ENCODE results near the gene PTX4.

The PTX4 gene

DNA sequence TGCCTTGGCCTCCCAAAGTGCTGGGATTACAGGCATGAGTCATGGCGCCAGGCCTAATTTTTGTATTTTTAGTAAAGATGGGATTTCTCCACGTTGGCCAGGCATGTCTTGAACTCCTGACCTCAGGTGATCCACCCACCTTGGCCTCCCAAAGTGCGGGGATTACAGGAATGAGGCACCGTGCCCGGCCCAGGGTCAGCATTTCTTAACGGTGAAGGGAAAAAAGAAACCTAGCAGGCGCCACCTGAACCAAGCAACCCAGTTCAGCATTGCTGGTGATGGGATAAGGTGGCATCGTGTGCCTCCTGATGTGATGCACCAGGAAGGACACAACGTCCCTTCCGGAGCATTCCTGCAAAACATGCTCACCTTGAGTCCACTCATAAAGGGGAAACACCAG lies 11.7 kb downstream of the PTX4 start:
- no peak for TF ChIP-seq POLR2AphosphoS5 (IDR thresholded peaks at IDR 0.05; ENCODE audit: low read depth, low read length)
- no peak for TF ChIP-seq TAF1 (IDR thresholded peaks at IDR 0.05; ENCODE audit: borderline replicate concordance, insufficient read depth, low read length)
- TF ChIP-seq, protein P1, sequence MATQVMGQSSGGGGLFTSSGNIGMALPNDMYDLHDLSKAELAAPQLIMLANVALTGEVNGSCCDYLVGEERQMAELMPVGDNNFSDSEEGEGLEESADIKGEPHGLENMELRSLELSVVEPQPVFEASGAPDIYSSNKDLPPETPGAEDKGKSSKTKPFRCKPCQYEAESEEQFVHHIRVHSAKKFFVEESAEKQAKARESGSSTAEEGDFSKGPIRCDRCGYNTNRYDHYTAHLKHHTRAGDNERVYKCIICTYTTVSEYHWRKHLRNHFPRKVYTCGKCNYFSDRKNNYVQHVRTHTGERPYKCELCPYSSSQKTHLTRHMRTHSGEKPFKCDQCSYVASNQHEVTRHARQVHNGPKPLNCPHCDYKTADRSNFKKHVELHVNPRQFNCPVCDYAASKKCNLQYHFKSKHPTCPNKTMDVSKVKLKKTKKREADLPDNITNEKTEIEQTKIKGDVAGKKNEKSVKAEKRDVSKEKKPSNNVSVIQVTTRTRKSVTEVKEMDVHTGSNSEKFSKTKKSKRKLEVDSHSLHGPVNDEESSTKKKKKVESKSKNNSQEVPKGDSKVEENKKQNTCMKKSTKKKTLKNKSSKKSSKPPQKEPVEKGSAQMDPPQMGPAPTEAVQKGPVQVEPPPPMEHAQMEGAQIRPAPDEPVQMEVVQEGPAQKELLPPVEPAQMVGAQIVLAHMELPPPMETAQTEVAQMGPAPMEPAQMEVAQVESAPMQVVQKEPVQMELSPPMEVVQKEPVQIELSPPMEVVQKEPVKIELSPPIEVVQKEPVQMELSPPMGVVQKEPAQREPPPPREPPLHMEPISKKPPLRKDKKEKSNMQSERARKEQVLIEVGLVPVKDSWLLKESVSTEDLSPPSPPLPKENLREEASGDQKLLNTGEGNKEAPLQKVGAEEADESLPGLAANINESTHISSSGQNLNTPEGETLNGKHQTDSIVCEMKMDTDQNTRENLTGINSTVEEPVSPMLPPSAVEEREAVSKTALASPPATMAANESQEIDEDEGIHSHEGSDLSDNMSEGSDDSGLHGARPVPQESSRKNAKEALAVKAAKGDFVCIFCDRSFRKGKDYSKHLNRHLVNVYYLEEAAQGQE (IDR thresholded peaks at IDR 0.05; ENCODE audit: insufficient read depth in 1 of 2, low read depth in 2 of 2, low read length in 2 of 2) = no peak
- no peak for TF ChIP-seq FOXP2 (optimal IDR thresholded peaks at IDR 0.05; ENCODE audit: borderline replicate concordance, extremely low read depth, extremely low read length, insufficient read depth)
- TF ChIP-seq SIN3A (IDR thresholded peaks at IDR 0.05; ENCODE audit: borderline replicate concordance, insufficient read depth, low read length) = no peak

DNA sequence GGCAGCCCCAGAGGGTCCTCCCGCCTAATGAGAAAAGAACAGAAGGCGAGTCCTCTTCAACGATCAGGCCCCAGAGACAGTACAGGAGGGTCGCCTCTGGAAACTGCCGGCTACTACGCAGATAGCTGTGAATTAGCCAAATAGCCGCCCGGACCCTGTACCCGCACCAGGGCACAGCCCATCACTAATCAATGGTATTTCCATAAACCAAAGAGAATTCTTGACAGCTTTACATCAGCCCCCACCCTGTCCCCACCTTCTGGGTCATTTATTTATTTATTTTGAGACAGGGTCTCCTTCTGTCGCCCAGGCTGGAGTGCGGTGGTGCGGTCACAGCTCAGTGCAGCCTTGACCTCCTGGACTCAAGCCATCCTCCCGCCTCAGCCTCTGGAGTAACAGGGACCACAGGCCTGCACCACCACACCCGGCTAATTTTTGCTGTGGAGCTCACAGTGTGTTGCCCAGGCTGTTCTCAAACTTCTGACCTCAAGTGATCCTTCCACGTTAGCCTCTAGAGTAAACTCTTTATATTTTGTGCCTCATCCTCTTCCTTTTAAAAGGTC lies 13.1 kb downstream of the PTX4 start:
- TF ChIP-seq FOXP2 (optimal IDR thresholded peaks at IDR 0.05; ENCODE audit: borderline replicate concordance, extremely low read depth, extremely low read length, insufficient read depth) (no peak), TAF1 (IDR thresholded peaks at IDR 0.05; ENCODE audit: borderline replicate concordance, insufficient read depth, low read length) (no peak), POLR2AphosphoS5 (IDR thresholded peaks at IDR 0.05; ENCODE audit: low read depth, low read length) (no peak), SIN3A (IDR thresholded peaks at IDR 0.05; ENCODE audit: borderline replicate concordance, insufficient read depth, low read length) (no peak)
- TF ChIP-seq, protein P1 (IDR thresholded peaks at IDR 0.05; ENCODE audit: insufficient read depth in 1 of 2, low read depth in 2 of 2, low read length in 2 of 2) = no peak

DNA sequence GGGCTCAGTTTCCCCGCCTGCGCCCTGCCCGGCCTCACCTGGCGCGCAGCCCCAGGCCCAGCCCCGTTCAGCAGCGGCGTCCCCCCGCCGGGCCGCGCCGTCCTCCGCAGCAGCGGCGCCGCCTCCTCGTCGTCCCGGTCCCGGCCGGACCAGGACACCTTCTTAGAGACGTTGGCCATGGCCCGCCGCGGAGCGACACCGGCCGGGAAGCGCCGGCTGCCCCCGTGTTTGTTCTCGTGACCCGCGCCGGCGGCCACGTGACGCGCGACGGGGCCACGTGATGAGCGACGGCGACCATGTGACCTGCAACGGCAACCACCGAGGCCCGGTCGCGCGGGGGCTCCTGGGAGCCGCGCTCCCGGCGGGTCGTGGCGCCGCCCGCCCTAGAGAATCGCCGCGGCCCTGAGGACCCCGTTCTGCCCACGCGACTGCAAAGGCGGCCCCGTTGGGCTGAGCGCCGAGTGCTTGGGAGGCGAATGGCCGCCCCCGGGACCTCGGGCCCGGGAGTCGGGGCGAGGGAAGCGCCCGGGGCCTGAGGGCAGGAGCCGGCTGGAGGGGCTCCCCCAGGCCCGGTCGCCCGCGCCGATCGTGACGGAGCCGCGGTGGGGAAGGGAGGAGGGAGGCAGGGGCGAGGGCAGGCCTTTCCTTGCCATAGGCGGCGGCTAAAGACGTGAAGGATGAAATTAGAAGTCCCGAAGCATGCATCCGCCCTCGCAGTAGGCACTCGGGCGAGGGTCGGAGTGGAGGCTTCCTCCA lies 13.8 kb downstream of the PTX4 start, which contains the start of gene CLCN7:
TSS of gene CLCN7 (minus strand) at position 233 of the 756 bp plus-strand sequence. CDS start at position 179, 54 bp downstream.
- TF ChIP-seq FOXP2 (optimal IDR thresholded peaks at IDR 0.05; ENCODE audit: borderline replicate concordance, extremely low read depth, extremely low read length, insufficient read depth) = peak; percentile 56
- TF ChIP-seq, protein P1 (IDR thresholded peaks at IDR 0.05; ENCODE audit: insufficient read depth in 1 of 2, low read depth in 2 of 2, low read length in 2 of 2) = 0 out of 4 replicates have a peak, but pooled peaks of 1 of the 2 experiments have one; percentile 5
- peak; percentile 94; the same call in 1 of the 2 replicates for TF ChIP-seq SIN3A (IDR thresholded peaks at IDR 0.05; ENCODE audit: borderline replicate concordance, insufficient read depth, low read length)
- TF ChIP-seq TAF1 (IDR thresholded peaks at IDR 0.05; ENCODE audit: borderline replicate concordance, insufficient read depth, low read length) = no peak
- TF ChIP-seq POLR2AphosphoS5 (IDR thresholded peaks at IDR 0.05; ENCODE audit: low read depth, low read length) = peak; percentile 70

DNA sequence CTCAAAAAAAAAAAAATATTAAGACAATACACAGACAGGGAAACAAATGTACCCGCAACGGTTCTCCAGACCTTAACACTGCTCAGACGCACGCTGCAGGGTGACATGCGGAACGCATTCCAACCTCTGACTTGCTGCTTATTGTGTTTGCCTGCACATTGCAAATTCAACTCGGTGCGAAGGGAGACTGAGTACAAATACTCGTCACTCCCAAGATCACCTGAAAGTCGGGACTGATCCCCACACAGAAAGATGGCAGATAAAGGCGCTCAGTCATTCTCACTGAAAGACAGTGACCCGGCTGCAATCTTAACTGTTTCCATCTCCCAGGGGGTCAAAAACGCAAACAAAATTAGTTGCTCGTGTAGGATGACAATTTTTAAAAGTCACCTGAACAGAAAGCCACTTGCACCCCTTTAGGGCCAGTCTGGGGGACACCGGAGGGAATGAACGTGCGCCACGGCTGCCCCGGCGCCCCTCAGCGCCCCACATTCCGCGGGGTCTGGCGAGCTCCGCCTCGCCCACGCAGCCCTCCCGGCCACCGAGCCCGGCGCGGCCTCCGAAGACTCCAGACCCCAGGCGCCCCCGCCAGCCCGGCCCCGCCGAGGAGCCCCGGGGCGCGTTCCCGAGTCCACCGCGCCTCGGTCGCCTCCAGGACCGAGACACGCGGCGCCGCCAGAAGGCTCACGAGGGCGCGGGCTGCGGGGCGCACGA lies 14.5 kb downstream of the PTX4 start:
- TF ChIP-seq SIN3A (IDR thresholded peaks at IDR 0.05; ENCODE audit: borderline replicate concordance, insufficient read depth, low read length) (no peak), FOXP2 (optimal IDR thresholded peaks at IDR 0.05; ENCODE audit: borderline replicate concordance, extremely low read depth, extremely low read length, insufficient read depth) (no peak), POLR2AphosphoS5 (IDR thresholded peaks at IDR 0.05; ENCODE audit: low read depth, low read length) (no peak), TAF1 (IDR thresholded peaks at IDR 0.05; ENCODE audit: borderline replicate concordance, insufficient read depth, low read length) (no peak)
- TF ChIP-seq, protein P1 (IDR thresholded peaks at IDR 0.05; ENCODE audit: insufficient read depth in 1 of 2, low read depth in 2 of 2, low read length in 2 of 2) = no peak

Data from PFSK-1 (cell line).